ENCODE results near the gene MORN1. TPM values are rescaled to one million over a fixed set of nuclear protein-coding genes. Genes with fewer than 3 reads are reported as not detected.

Gene MORN1
- polyA plus RNA-seq, 1 of the 3 experiments (the other 2 are of a cell fraction): 16.3 TPM

DNA sequence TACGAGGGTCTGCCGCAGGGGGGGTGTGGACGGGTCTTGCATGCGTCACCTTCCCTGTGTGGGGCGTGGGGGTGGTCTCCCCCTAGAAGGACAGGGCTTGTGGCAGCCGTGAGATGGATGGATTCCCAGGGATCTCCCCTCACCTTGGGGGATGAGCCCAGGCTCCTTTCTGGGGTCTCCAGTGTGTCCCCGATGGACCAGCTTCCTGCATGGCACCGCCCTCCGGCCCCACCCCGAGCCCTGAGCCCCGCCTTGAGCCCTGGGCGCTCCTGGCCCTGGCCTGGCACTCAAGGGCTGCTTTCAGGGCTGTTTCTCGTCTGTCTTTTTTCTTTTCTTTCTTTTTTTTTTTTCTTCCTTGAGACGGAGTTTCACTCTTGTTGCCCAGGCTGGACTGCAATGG is 103.7 kb downstream of the MORN1 start:
- WGBS (ENCODE audit: low lambda C conversion rate): 95% methylated on average over 9 of the region's 14 CpGs
- no peaks in the 10 kb centered on the region for H3K9me2 ChIP-seq
- H3K4me2 ChIP-seq: no peak overlapping the region
- no peak for DNase-seq
- no peak overlapping the region for H3K9ac ChIP-seq
- peaks cover 0 to 49% of the 10 kb centered on the region in 2 experiments; a peak in 2 of 4 replicates for H3K4me1 ChIP-seq (ENCODE audit: control insufficient read depth in 1 of 2, insufficient read depth in 2 of 2, low read depth in 1 of 2, low read length in 1 of 2)
- H3K9me3 ChIP-seq: no peaks in the 10 kb centered on the region
- no peak overlapping the region for H3K4me3 ChIP-seq (ENCODE audit: low read depth in 2 of 2, low read length in 1 of 2)
- no peak overlapping the region for H3K27ac ChIP-seq (ENCODE audit: low read depth in 2 of 2, low read length in 1 of 2)
- no peaks in the 10 kb centered on the region for H3F3A ChIP-seq (replicated peaks; ENCODE audit: insufficient read depth)
- H3K36me3 ChIP-seq (replicated peaks in 1 of 2; ENCODE audit: control insufficient read depth in 1 of 2, insufficient read depth in 2 of 2, low read length in 1 of 2): no peaks in the 10 kb centered on the region
- TF ChIP-seq, protein P1, sequence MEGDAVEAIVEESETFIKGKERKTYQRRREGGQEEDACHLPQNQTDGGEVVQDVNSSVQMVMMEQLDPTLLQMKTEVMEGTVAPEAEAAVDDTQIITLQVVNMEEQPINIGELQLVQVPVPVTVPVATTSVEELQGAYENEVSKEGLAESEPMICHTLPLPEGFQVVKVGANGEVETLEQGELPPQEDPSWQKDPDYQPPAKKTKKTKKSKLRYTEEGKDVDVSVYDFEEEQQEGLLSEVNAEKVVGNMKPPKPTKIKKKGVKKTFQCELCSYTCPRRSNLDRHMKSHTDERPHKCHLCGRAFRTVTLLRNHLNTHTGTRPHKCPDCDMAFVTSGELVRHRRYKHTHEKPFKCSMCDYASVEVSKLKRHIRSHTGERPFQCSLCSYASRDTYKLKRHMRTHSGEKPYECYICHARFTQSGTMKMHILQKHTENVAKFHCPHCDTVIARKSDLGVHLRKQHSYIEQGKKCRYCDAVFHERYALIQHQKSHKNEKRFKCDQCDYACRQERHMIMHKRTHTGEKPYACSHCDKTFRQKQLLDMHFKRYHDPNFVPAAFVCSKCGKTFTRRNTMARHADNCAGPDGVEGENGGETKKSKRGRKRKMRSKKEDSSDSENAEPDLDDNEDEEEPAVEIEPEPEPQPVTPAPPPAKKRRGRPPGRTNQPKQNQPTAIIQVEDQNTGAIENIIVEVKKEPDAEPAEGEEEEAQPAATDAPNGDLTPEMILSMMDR (IDR thresholded peaks at IDR 0.05): no peak
- TF ChIP-seq PBX3 (IDR thresholded peaks at IDR 0.05) (no peak), EZH2phosphoT487 (IDR thresholded peaks at IDR 0.05; ENCODE audit: borderline replicate concordance, low read depth) (no peak), YY1 (IDR thresholded peaks at IDR 0.05; ENCODE audit: low read depth) (no peak), SMC3 (IDR thresholded peaks at IDR 0.05; ENCODE audit: low read depth, low read length) (no peak), NRF1 (IDR thresholded peaks at IDR 0.05; ENCODE audit: low read depth, low read length) (no peak), SIN3A (IDR thresholded peaks at IDR 0.05; ENCODE audit: borderline replicate concordance, low read depth, low read length) (no peak), POLR2AphosphoS5 (IDR thresholded peaks at IDR 0.05; ENCODE audit: low read depth, low read length) (no peak), ZBTB33 (IDR thresholded peaks at IDR 0.05; ENCODE audit: borderline replicate concordance, low read depth) (no peak), GATA2 (CRISPR knock-in tag; IDR thresholded peaks at IDR 0.05) (no peak), TCF12 (IDR thresholded peaks at IDR 0.05) (no peak), EP300 (IDR thresholded peaks at IDR 0.05; ENCODE audit: borderline replicate concordance in 1 of 2, low read depth in 1 of 2, low read length in 1 of 2) (no peak), NFIC (IDR thresholded peaks at IDR 0.05; ENCODE audit: borderline replicate concordance) (no peak), RAD21 (IDR thresholded peaks at IDR 0.05; ENCODE audit: low read length) (no peak)
- peaks cover 92% of the 10 kb centered on the region for H4K20me1 ChIP-seq (ENCODE audit: insufficient read depth)
- CTCF ChIA-PET: interaction anchor here (0.9 kb wide), 1 partner anchor 13 kb away, joined by 3 read pairs; no protein-coding TSS in a partner anchor
- H3K27me3 ChIP-seq (ENCODE audit: insufficient read depth): no peaks in the 10 kb centered on the region
- peaks cover 95% of the 10 kb centered on the region for H3K79me2 ChIP-seq (ENCODE audit: insufficient read depth)
- H2AFZ ChIP-seq (ENCODE audit: low read depth): no peak overlapping the region
- POLR2A ChIA-PET: no interaction called here

All from SK-N-SH (cell line).